ENCODE measurements around the gene MCTP2. TPM values are rescaled to one million over a fixed set of nuclear protein-coding genes. Genes with fewer than 3 reads are reported as not detected.

Gene MCTP2
- total and polyA plus RNA-seq, 2 of the 13 experiments (the other 11 are each of a cell fraction or from before 2014, with no cell fraction given) = 5.1 to 8.6 TPM

GRCh38 chr15:94205366-94205765 is 26.0 kb upstream of the MCTP2 start (continued):
- TF ChIP-seq ZHX2 (IDR thresholded peaks at IDR 0.05; ENCODE audit: low read depth) (no peak), ZHX2 (CRISPR knock-in tag; IDR thresholded peaks at IDR 0.05; ENCODE audit: borderline replicate concordance) (no peak)

- H3K79me2 ChIP-seq (ENCODE audit: insufficient read depth, low read length) = no peaks in the 10 kb centered on the region
- H3K27ac ChIP-seq (ENCODE audit: extremely low read length, insufficient read depth, low read length) = no peak overlapping the region
- no peaks in the 10 kb centered on the region for H3K9me3 ChIP-seq (ENCODE audit: low read length)
- H2AFZ ChIP-seq (ENCODE audit: low read length) = no peak overlapping the region
- H3K4me3 ChIP-seq (replicated peaks in 1 of 3; ENCODE audit: insufficient read depth in 1 of 3, low read depth in 2 of 3, low read length in 3 of 3) = no peak overlapping the region
- H3K27me3 ChIP-seq (ENCODE audit: control insufficient read depth in 1 of 2, insufficient read depth in 2 of 2, low read length in 2 of 2) = no peaks in the 10 kb centered on the region
- ChIA-PET CTCF (ENCODE audit: low intra/inter-chr PET ratio, low total read pairs) (no interaction called here), POLR2A (no interaction called here)
- 47% methylated on average over 11 of the region's 11 CpGs for whole genome bisulfite sequencing (ENCODE audit: low lambda C conversion rate)
- intact Hi-C loops (cut with micrococcal nuclease; ENCODE audit: unreplicated experiment) = no loop called here
- H3K9ac ChIP-seq (ENCODE audit: insufficient read depth, low read depth, low read length) = no peak overlapping the region
- DNase-seq (ENCODE audit: low spot score) (no peak), FAIRE-seq (no peak), ATAC-seq (no peak)
- in situ Hi-C loops (cut with HindIII; ENCODE audit: extremely low pct_ligation_motif_present, low pct_unique_long_range_greater_than_20kb) = no loop called here
- no TSS peak for BruUV-seq (replicated peaks)
- H3K4me2 ChIP-seq (ENCODE audit: low read depth, low read length) = no peak overlapping the region
- H3K36me3 ChIP-seq (replicated peaks in 1 of 2; ENCODE audit: control insufficient read depth in 1 of 2, insufficient read depth in 2 of 2, low read length in 2 of 2) = no peaks in the 10 kb centered on the region
- H3K4me1 ChIP-seq (ENCODE audit: insufficient read depth, low read length) = no peaks in the 10 kb centered on the region
- H4K20me1 ChIP-seq (ENCODE audit: insufficient read depth, low read length) = no peaks in the 10 kb centered on the region
- TF ChIP-seq ZNF512B (CRISPR knock-in tag; IDR thresholded peaks at IDR 0.05; ENCODE audit: borderline replicate concordance) (no peak), RBAK (CRISPR knock-in tag; IDR thresholded peaks at IDR 0.05) (no peak), ZNF552 (CRISPR knock-in tag; IDR thresholded peaks at IDR 0.05; ENCODE audit: borderline replicate concordance) (no peak), MLX (CRISPR knock-in tag; IDR thresholded peaks at IDR 0.05) (no peak), ZNF678 (CRISPR knock-in tag; IDR thresholded peaks at IDR 0.05) (no peak), TIGD3 (CRISPR knock-in tag; IDR thresholded peaks at IDR 0.05; ENCODE audit: borderline replicate concordance) (no peak), PBX3 (CRISPR knock-in tag; IDR thresholded peaks at IDR 0.05; ENCODE audit: borderline replicate concordance) (no peak), GABPB1 (CRISPR knock-in tag; IDR thresholded peaks at IDR 0.05) (no peak)
These were observed 24.7 kb upstream of the MCTP2 start for GRCh38 chr15:94206463-94207167.

Measured in HepG2 (cell line).